Nucleus accumbens (tissue), 56 donors: ENCODE results near the gene KRT83.
"Not testable (repeated sequence)": the region's sequence is repeated elsewhere in the genome, so short reads cannot be mapped to it uniquely, and the experiment has no call there.

ENCODE experiments used
- DNase-seq, 56 donors: peaks; one replicate each; lab custom pipeline; 2025; lab: John Stamatoyannopoulos, UW

Gene KRT83

DNA sequence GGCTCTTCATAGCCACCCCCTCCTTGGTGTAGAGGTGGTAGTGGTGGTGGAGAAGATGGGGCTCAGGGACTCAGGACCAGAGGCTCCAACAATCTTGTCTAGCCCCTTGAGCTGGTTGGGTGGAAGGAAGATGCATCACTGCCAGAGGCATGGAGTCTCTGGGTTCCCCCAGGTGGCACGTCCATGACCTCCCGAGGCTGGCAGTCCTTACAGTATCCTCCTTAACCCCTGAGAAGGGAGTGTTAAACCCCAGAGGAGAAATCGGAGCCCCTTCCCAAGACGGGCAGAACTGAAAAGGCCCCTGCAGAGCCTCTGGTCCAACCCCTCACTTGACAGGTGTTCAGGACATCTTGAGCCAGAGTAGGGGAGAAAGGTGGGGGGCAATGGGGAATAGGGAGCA lies 9.1 kb downstream of the KRT83 start:
- DNase-seq: no peak

DNA sequence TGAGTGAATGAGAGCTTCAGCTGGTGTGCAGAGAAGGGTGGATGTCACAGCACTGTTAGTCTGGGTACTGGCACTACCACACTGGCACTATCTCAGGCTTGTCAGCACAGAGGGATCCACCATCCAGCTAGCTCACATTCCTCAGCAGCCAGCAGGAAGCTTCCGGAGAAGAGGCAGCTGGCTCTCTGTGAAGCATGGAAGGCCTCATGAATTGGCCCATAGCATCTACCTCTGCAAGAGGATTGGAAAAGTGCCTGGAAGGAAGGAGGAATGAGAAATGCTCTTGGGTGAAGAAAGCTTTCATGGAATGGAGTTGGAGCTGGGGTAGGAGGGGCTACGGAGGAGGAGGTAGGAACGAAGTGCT lies 9.9 kb downstream of the KRT83 start:
- peak in 1 of 56 donors; percentile 0 for DNase-seq

DNA sequence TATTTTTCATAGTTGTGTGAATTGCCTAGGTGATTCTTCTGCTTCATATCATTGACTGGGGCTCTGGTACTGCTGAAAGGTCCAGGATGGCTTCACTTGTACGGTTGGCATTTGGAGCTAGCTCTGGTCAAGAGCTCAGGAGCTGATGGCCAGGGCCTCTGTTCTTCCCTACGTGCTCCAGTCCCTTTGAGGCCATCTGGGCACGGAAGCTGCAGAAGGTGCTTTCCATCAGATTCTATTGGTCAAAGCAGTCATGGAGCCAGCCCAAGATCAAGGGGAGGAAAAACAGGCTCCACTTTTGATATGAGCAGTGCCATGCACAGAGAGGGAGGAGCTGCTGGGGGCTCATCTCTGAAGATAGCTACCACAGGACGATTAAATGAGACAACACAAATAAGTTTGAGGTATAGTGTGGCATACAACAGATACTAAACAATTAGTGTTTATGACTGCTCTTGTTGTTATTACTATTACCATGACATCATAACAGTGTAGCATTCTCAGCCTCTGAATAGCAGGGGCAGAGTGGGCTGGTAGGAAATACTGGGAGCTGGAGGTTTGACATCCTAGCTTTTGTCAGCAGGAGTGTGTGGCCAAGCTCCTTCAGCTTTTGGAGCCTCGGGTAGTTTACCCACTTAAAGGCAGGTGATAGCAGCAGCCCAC lies 10.4 kb downstream of the KRT83 start:
- no peak for DNase-seq

- peak in 2 of 56 donors; percentile 34 to 39 for DNase-seq
These were observed 12.3 kb downstream of the KRT83 start for GRCh38 chr12:52308806-52309425.

GRCh38 chr12:52307836-52308805 lies 13.1 kb downstream of the KRT83 start:
- DNase-seq: peak in 47 of 56 donors; percentile 10 to 85 (median 47)

- no peak for DNase-seq
These were observed 14.5 kb downstream of the KRT83 start for GRCh38 chr12:52306731-52307130.

DNA sequence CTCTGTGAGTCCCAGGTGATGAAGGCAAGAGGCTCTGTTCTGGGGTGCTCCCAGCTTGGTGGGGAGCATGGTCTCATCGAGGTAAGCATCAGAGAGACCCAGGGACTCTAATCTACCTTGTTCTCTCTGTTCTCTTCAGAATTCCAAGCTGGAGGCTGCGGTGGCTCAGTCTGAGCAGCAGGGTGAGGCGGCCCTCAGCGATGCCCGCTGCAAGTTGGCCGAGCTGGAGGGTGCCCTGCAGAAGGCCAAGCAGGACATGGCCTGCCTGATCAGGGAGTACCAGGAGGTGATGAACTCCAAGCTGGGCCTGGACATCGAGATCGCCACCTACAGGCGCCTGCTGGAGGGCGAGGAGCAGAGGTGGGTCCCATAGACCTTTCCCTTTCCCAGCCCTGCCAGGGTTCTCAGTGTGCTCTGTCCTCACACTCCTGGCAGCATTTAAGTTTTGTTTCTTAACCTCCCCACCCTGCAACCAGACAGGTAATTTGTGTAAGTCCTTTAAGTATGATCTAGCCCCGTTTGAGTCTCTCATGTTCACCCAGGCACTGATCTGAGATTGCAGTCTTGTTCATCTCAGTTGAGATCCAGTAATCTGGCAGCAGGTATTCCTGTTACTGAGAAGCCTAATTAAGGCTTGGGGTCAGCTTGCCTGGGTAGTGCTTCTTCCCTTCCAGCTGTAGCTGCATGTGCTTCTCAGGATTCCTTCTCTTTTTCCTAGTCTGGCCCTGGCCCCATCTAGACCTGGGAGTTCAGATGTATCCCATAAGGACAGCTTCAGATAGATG lies 15.1 kb downstream of the KRT83 start:
- DNase-seq: no peak

DNA sequence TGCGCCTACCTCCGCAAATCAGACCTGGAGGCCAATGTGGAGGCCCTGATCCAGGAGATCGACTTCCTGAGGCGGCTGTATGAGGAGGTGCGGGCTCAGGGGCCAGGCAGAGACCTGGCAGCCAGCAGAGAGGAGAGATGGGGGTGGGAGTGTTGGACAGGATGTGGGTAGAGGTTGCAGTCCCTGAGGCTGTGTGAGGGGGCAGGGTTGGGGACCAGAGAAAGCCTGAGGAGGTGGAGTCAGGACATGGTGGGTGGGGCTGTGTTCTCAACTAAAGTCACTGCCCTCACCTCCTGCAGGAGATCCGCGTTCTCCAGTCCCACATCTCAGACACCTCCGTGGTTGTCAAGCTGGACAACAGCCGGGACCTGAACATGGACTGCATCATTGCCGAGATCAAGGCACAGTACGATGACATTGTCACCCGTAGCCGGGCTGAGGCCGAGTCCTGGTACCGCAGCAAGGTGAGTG lies 16.2 kb downstream of the KRT83 start:
- not testable (repeated sequence) for DNase-seq

DNA sequence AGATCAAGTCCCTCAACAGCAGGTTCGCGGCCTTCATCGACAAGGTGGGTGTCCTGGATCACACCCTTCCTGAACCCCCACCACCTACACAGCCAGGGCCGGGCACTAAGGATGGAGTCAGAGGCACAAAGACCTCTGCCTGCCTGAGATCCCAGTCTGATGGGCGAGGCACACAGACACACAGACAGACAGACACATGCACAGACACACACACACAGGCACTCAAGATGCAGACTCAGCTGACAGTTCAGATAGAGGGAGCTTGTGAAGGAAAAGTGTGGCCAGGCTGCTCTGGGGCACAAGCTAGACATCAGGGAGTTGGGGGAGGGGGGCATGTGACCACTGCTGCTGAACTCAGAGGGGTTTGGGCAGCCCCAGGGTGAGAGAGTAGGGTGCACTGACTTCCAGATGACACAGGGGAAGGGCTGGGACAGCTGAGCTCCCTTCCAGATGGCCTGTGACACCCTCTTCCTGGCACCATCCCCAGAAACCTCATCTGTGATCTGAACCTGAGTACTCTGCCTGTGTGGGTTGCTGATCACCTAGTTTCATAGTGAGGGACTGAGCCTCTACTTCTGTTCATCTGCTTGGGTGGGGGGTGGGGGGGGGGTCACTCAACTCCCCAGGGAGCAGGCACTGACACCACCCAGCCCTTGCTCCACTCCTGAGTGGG lies 18.8 kb downstream of the KRT83 start:
- not testable (repeated sequence) for DNase-seq

DNA sequence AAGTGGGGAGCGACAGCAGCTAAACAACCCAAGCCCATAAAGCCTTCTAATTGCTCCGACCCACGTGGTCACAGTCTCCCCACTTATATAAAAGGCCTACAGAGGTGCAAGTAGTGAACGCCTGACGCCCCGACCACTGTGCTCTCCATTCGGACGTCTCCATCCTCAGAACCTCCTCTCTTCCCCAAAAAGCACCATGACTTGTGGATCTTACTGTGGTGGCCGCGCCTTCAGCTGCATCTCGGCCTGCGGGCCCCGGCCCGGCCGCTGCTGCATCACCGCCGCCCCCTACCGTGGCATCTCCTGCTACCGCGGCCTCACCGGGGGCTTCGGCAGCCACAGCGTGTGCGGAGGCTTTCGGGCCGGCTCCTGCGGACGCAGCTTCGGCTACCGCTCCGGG lies 19.5 kb downstream of the KRT83 start:
- not testable (repeated sequence) for DNase-seq

DNA sequence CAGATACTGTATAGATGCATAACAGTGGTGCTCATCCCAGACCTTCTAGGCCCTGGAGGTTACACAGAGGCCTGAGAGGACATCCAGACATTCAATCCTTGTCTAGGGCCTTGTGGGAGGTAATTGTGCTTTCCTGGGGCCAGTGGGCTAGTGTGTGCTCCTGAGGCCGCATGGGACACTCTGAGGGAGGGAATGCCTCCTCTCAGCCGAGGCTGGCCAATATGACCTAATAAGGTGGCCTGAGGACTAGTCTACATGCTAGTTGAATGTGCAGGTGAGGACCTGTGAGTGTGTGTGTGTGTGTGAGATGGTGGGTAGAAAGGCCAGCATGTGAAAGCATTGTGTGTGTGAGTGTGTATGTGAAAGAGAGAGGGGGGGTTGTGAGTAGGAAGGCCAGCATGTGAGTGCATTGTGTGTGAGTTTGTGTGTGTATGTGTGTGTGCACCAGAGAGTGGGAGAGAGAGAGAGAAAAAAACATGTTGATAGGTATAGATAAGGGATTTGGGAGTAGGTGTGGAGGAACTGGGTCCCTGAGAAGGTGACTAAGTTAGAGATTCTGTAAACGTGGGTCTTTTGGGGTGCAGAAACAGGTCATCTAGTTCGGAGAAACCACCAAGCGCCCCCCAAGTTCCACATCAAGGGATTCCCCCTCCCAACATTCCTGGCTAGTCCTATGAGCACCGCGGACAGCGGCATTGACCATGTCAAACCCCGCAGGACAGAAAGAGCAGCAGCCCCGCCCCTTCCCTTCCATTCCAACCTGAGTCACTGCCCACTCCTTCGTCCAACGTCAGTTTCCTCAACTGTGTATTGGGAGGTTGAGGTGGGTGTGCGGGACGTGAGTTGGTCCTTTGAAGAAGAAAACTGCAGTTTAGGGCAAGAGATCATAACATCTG lies 20.2 kb downstream of the KRT83 start:
- DNase-seq: no peak

- no peak for DNase-seq
These were observed 22.5 kb downstream of the KRT83 start for GRCh38 chr12:52298677-52299190.

DNA sequence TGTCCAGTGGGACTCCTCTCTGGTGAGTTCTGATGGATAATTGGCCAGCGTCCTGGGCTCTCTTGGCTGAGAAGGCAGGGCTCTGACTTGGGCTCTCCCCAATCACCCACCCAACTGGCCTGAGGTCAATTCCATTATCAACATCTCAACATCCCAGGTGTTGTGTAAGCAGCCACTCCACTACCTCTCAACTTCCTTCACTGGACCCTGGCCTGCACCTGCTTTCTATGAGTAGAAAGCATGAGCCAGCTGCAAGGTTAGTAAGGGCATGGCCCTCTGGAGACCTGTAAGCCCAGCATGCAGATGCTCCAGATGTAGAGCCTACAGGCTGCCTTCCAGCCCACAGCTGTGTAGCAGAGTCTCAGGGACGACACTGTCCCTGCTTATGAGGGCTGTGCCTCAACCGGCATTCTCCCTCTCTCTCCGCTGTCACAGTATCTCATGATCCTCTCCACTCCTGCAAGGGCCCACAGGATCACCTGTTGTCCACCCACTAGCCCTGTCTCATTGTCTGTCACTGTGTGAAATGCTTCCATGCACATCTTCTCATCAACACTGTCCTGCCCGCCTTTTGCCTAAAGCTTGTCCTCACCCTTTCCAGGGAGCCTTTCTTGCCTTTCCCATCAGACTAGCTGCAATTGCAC lies 24.5 kb downstream of the KRT83 start:
- no peak for DNase-seq

- no peak for DNase-seq
These were observed 25.5 kb downstream of the KRT83 start for GRCh38 chr12:52295663-52296062.

GRCh38 chr12:52294803-52295202 lies 26.4 kb downstream of the KRT83 start:
- DNase-seq: no peak

GRCh38 chr12:52293926-52294325 lies 27.3 kb downstream of the KRT83 start:
- no peak for DNase-seq

DNA sequence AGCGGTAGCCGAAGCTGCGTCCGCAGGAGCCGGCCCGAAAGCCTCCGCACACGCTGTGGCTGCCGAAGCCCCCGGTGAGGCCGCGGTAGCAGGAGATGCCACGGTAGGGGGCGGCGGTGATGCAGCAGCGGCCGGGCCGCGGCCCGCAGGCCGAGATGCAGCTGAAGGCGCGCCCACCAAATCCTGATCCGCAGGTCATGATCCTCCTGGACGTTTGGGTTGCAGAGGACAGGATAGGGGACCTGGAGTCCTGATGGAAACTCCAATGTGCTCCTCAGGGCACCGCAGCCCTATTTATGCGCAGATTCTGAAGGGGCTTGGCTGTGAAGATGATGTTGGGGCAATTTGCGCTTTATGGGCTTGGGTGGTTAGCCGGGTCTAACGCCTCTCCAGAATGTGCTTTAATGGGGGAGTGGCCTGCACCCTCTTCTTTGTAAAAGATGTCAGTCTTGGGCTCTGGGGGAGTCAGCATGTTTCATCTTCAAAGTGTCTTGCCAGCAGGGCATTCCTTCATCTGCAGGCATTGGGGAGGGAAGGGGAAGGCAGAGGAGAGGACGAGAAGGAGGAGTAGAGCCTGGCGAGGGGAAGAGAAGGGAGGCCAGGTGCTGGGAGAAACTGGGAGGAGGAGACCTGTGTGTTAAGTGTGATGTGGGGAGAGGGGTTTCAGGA lies 29.8 kb downstream of the KRT83 start, which contains the start of gene KRT81:
TSS of gene KRT81 (minus strand) at position 268 of the 669 bp plus-strand sequence. CDS start at position 199, 69 bp downstream.
- no peak for DNase-seq
